H7 (cell line): ENCODE data around the gene NIPSNAP2. TPM values are rescaled to one million over a fixed set of nuclear protein-coding genes. Genes with fewer than 3 reads are reported as not detected.
"Not testable (repeated sequence)": the region's sequence is repeated elsewhere in the genome, so short reads cannot be mapped to it uniquely, and the experiment has no call there.

ENCODE experiments used
- DNase-seq: peaks from one replicate; pipeline ENCODE4 v3.0.0; 2012
- H3K27me3 ChIP-seq: 2 replicates; pipeline ENCODE4 v1.6.0; 2011; ENCODE audit warnings: mild to moderate bottlenecking, low read length; ENCODE audit not compliant: control insufficient read depth, insufficient read depth
- H3K36me3 ChIP-seq: replicated peaks from 2 replicates; pipeline ENCODE4 v1.5.1; 2011; ENCODE audit warnings: low read length; ENCODE audit not compliant: control insufficient read depth, insufficient read depth
- H3K4me3 ChIP-seq: 2 replicates; pipeline ENCODE4 v1.5.1; 2011; ENCODE audit warnings: low read depth, mild to moderate bottlenecking, control low read depth, low read length, moderate library complexity; ENCODE audit not compliant: insufficient read depth
- total RNA-seq: library from RNA; depleted of rRNA; stranded (reverse); fragments of >200 nt; shearing (Covaris generic); gene quantifications from 2 replicates; pipeline ENCODE4 v1.2.3, GENCODE V29; 2014; rRNA removed

NIPSNAP2 gene
- total RNA-seq, 1 experiment from 2014 or later: 56.5 TPM

DNA sequence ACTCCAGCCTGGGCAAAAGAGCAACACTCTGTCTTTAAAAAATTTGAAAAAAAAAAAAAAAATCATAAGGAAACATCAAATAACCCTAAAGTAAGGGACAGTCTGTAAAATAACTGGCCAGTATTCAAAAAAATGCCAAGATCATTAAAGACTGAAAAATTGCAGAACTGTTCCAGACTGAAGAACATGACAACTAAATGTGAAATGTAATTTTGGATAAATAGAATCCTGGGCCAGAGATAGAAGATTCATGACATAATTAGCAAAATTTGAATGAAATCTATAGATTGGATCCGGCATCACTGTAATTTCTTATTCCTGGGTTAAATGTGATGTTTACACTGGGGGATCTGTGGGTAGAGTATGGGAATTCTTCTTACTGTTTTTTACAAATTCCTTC is 83.9 kb downstream of the NIPSNAP2 start:
- Histone ChIP-seq H3K27me3 (no peaks in the 10 kb centered on the region), H3K4me3 (no peak overlapping the region), H3K36me3 (peaks cover 6% of the 10 kb centered on the region)
- no peak for DNase-seq

GRCh38 chr7:56048763-56049162 is 84.4 kb downstream of the NIPSNAP2 start:
- H3K27me3 ChIP-seq, H3K4me3 ChIP-seq, DNase-seq: not testable (repeated sequence)
- peaks cover 11% of the 10 kb centered on the region for H3K36me3 ChIP-seq

Other genes starting within 250 kb of the NIPSNAP2 start
- not detected in 2 replicates for gene SEPTIN14, start 101.8 kb upstream of the NIPSNAP2 start, total RNA-seq
- 1.5 and 2.0 TPM in 2 replicates for gene ZNF713, start 77.1 kb upstream of the NIPSNAP2 start, total RNA-seq
- 22.1 and 25.7 TPM in 2 replicates for gene MRPS17, start 12.7 kb upstream of the NIPSNAP2 start, total RNA-seq
- 50.4 and 66.8 TPM in 2 replicates for gene PSPH, start 86.9 kb downstream of the NIPSNAP2 start, total RNA-seq
- gene CCT6A, start 87.2 kb downstream of the NIPSNAP2 start, total RNA-seq: 284 and 324 TPM in 2 replicates
- 107 and 109 TPM in 2 replicates for gene SUMF2, start 99.7 kb downstream of the NIPSNAP2 start, total RNA-seq
- 0.14 and 0.59 TPM in 2 replicates for gene PHKG1, start 128.4 kb downstream of the NIPSNAP2 start, total RNA-seq
- 174 and 191 TPM in 2 replicates for gene CHCHD2, start 141.9 kb downstream of the NIPSNAP2 start, total RNA-seq
- gene NUPR2, start 151.8 kb downstream of the NIPSNAP2 start, total RNA-seq: not detected in 2 replicates